CD8-positive, alpha-beta memory T cell (primary cell): ENCODE results near the gene GOLGA3. TPM values are rescaled to one million over a fixed set of nuclear protein-coding genes. Genes with fewer than 3 reads are reported as not detected.
"Not testable (repeated sequence)": the region's sequence is repeated elsewhere in the genome, so short reads cannot be mapped to it uniquely, and the experiment has no call there.

Source experiments
- CTCF ChIA-PET: fragments of 350-600 bp; sonication (Branson Sonifier 250); formaldehyde crosslinking; loops from one replicate; lab custom pipeline; 2021; ENCODE audit warnings: antibody characterized with exemption; lab: Charles Lee
- POLR2A ChIA-PET: fragments of 350-600 bp; sonication (Branson Sonifier 250); formaldehyde crosslinking; loops from one replicate; lab custom pipeline; 2021; ENCODE audit warnings: antibody characterized with exemption; lab: Charles Lee
- DNase-seq, 5 donors: peaks; one replicate each; pipeline versions ENCODE4 v3.0.0 to v3.0.0-alpha.2; 2020 to 2022; ENCODE audit warnings: mixed read lengths in 1 of 5
- H3K27ac ChIP-seq: one replicate; pipeline ENCODE4 v1.7.0; 2013; ENCODE audit warnings: low read depth, mild to moderate bottlenecking, low read length, moderate library complexity
- H3K27me3 ChIP-seq: 2 replicates; pipeline ENCODE4 v1.7.0; 2013; ENCODE audit warnings: low read length, mild to moderate bottlenecking; ENCODE audit not compliant: insufficient read depth, poor library complexity, severe bottlenecking
- H3K36me3 ChIP-seq: 2 replicates; pipeline ENCODE4 v1.7.0; 2013; ENCODE audit warnings: mild to moderate bottlenecking, low read length, moderate library complexity; ENCODE audit not compliant: insufficient read depth
- H3K4me1 ChIP-seq: 2 replicates; pipeline ENCODE4 v1.7.0; 2013; ENCODE audit warnings: mild to moderate bottlenecking, low read length, moderate library complexity; ENCODE audit not compliant: insufficient read depth
- H3K4me3 ChIP-seq: 2 replicates; pipeline ENCODE4 v1.7.0; 2013; ENCODE audit warnings: mild to moderate bottlenecking, low read length
- H3K9me3 ChIP-seq: 2 replicates; pipeline ENCODE4 v1.7.0; 2013; ENCODE audit warnings: mild to moderate bottlenecking, low read length
- H3K27ac Mint-ChIP-seq, 8 donors: one replicate each; pipeline ENCODE4 v1.8.0; 2020 to 2021; ENCODE audit warnings: mixed read lengths in 8 of 8, mild to moderate bottlenecking in 6 of 8, inconsistent platforms in 3 of 8, moderate library complexity in 3 of 8
- H3K27me3 Mint-ChIP-seq, 2 donors: one replicate each; pipeline ENCODE4 v1.8.0; 2020 to 2021; ENCODE audit warnings: mixed read lengths in 2 of 2, mild to moderate bottlenecking in 1 of 2, moderate library complexity in 1 of 2
- H3K36me3 Mint-ChIP-seq, 3 donors: one replicate each; pipeline ENCODE4 v1.8.0; 2020 to 2021; ENCODE audit warnings: mixed read lengths in 3 of 3, inconsistent platforms in 1 of 3, mild to moderate bottlenecking in 1 of 3
- H3K4me1 Mint-ChIP-seq, 3 donors: one replicate each; pipeline ENCODE4 v1.8.0; 2020 to 2021; ENCODE audit warnings: mixed read lengths in 3 of 3, inconsistent platforms in 1 of 3, mild to moderate bottlenecking in 1 of 3
- H3K4me3 Mint-ChIP-seq, 7 donors: one replicate each; pipeline ENCODE4 v1.8.0; 2020 to 2021; ENCODE audit warnings: mixed read lengths in 7 of 7, mild to moderate bottlenecking in 6 of 7, moderate library complexity in 4 of 7, inconsistent platforms in 2 of 7
- H3K9me3 Mint-ChIP-seq, 5 donors: one replicate each; pipeline ENCODE4 v1.8.0; 2020 to 2022; ENCODE audit warnings: mixed read lengths in 5 of 5, mild to moderate bottlenecking in 3 of 5, moderate library complexity in 2 of 5, inconsistent platforms in 1 of 5
- polyA plus RNA-seq: library from polyadenylated mRNA; unstranded; fragments of 300-500 nt; fragmentation: Illumina TruSeq; gene quantifications from one replicate; pipeline ENCODE4 v1.2.3, GENCODE V29; 2021
- total RNA-seq, 2 experiments: library from RNA; stranded (reverse); gene quantifications; one replicate each; pipeline ENCODE4 v1.2.3, GENCODE V29; 2021

The GOLGA3 gene
- total and polyA plus RNA-seq, 3 experiments from 2014 or later: 13.4 to 68.2 (median 63.7) TPM

DNA sequence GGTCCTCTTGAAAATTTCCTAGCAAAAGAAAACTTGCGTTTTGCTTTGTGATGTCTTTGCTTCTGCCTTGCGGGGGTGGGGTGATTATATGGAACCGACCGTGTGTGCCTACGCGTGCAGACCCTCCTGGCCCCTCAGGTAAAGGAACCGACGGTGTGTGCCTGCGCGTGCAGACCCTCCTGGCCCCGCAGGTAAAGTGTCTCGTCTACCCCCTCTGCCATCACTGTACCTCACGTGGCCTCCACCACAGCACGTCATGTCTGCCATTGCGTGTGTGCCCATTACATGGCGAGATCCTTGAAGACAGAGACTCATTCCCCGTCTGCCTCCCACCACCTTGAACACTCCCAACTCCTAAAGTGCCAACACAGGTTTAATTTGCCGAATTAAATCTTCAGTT is 3.6 kb downstream of the GOLGA3 start:
- no peak for DNase-seq
- Mint-ChIP-seq H3K4me1 (peaks cover 40 to 55% (median 47%) of the 10 kb centered on the region in 3 donors), H3K27me3 (peaks cover 0 to 2% of the 10 kb centered on the region in 2 donors), H3K9me3 (no peaks in the 10 kb centered on the region), H3K36me3 (peaks cover 0 to 75% (median 19%) of the 10 kb centered on the region in 3 donors), H3K4me3 (peak overlapping the region in 1 of 7 donors; percentile 45), H3K27ac (peak overlapping the region in 2 of 8 donors; percentile 86 to 99)
- ChIA-PET CTCF (interaction anchor here (0.8 kb wide), 1 partner anchor 61 kb away, joined by 3 read pairs; no protein-coding TSS in a partner anchor), POLR2A (no interaction called here)
- Histone ChIP-seq H3K27ac (no peak overlapping the region), H3K4me3 (no peak overlapping the region), H3K9me3 (no peaks in the 10 kb centered on the region), H3K36me3 (peaks cover 26% of the 10 kb centered on the region), H3K4me1 (peaks cover 26% of the 10 kb centered on the region), H3K27me3 (no peaks in the 10 kb centered on the region)

GRCh38 chr12:132824053-132824452 is 4.6 kb downstream of the GOLGA3 start:
- POLR2A ChIA-PET: no interaction called here
- Mint-ChIP-seq H3K27me3 (peaks cover 0 to 2% of the 10 kb centered on the region in 2 donors), H3K4me3 (peak overlapping the region in 1 of 7 donors; percentile 56), H3K27ac (peak overlapping the region in 2 of 8 donors; percentile 58 to 75), H3K36me3 (peaks cover 0 to 81% (median 20%) of the 10 kb centered on the region in 3 donors), H3K9me3 (no peaks in the 10 kb centered on the region), H3K4me1 (peaks cover 36 to 53% (median 41%) of the 10 kb centered on the region in 3 donors)
- H3K36me3 ChIP-seq: peaks cover 26% of the 10 kb centered on the region
- no peaks in the 10 kb centered on the region for H3K27me3 ChIP-seq
- peaks cover 21% of the 10 kb centered on the region for H3K4me1 ChIP-seq
- no peak overlapping the region for H3K4me3 ChIP-seq
- CTCF ChIA-PET: no interaction called here
- no peak overlapping the region for H3K27ac ChIP-seq
- H3K9me3 ChIP-seq: no peaks in the 10 kb centered on the region
- DNase-seq: no peak

- Histone ChIP-seq H3K4me1 (no peaks in the 10 kb centered on the region), H3K9me3 (no peaks in the 10 kb centered on the region), H3K27ac (no peak overlapping the region), H3K27me3 (no peaks in the 10 kb centered on the region), H3K36me3 (peaks cover 25% of the 10 kb centered on the region), H3K4me3 (no peak overlapping the region)
- peak overlapping the region; percentile 26 to 79 (median 70) for H3K27ac Mint-ChIP-seq
- peak in 1 of 5 donors; percentile 11 for DNase-seq
- CTCF ChIA-PET: no interaction called here
- peaks cover 4 to 72% (median 8%) of the 10 kb centered on the region in 3 donors for H3K36me3 Mint-ChIP-seq
- POLR2A ChIA-PET: no interaction called here
- no peaks in the 10 kb centered on the region for H3K9me3 Mint-ChIP-seq
- H3K4me1 Mint-ChIP-seq: peaks cover 0 to 16% (median 10%) of the 10 kb centered on the region in 3 donors
- no peaks in the 10 kb centered on the region for H3K27me3 Mint-ChIP-seq
- H3K4me3 Mint-ChIP-seq: peak overlapping the region in 1 of 7 donors; percentile 10
These were observed 10.1 kb downstream of the GOLGA3 start for GRCh38 chr12:132818562-132818961.

DNA sequence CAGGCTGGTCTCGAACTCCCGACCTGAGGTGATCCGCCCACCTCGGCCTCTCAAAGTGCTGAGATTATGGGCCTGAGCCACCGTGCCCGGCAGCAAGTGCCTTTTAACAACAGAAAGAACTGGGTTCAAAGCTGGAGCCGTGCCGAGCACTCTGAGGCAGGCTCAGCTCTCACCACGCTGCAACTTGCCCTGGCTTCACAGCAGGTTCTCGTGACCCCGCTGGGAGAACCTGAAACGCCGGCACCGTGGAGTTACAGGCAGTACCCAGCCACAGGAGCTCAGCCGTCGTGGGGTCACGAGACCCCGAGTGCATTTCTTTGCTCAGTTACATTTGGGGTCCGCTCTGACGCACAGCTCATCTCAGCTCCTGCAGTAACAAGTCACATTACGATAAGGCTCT is 14.4 kb downstream of the GOLGA3 start:
- Mint-ChIP-seq H3K4me3 (no peak overlapping the region), H3K36me3 (peaks cover 4 to 74% (median 11%) of the 10 kb centered on the region in 3 donors), H3K4me1 (peaks cover 11 to 28% (median 17%) of the 10 kb centered on the region in 3 donors), H3K9me3 (no peaks in the 10 kb centered on the region), H3K27ac (peak overlapping the region in 1 of 8 donors; percentile 50), H3K27me3 (no peaks in the 10 kb centered on the region)
- Histone ChIP-seq H3K4me1 (no peaks in the 10 kb centered on the region), H3K27ac (no peak overlapping the region), H3K4me3 (no peak overlapping the region), H3K27me3 (no peaks in the 10 kb centered on the region), H3K9me3 (no peaks in the 10 kb centered on the region), H3K36me3 (peaks cover 34% of the 10 kb centered on the region)
- POLR2A ChIA-PET: no interaction called here
- CTCF ChIA-PET: interaction anchor here (1.2 kb wide), 1 partner anchor 90 kb away, joined by 3 read pairs; no protein-coding TSS in a partner anchor
- no peak for DNase-seq

DNA sequence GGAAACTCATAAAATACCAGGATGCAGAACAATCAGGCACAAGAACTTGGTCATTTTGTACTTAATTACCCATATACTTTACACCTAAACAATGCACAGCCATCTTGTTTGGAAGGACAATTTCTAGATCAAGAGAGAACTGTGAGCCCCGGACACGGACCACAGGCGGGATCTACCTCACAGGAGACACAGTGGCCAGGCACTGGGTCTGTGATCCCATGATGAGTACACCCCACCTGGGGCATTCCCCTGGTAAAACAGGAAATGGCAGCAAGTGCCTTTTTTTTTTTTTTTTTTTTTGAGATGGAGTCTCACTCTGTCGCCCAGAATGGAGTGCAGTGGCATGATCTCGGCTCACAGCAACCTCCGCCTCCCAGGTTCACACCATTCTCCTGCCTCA is 15.2 kb downstream of the GOLGA3 start:
- H3K36me3 ChIP-seq: peaks cover 34% of the 10 kb centered on the region

DNA sequence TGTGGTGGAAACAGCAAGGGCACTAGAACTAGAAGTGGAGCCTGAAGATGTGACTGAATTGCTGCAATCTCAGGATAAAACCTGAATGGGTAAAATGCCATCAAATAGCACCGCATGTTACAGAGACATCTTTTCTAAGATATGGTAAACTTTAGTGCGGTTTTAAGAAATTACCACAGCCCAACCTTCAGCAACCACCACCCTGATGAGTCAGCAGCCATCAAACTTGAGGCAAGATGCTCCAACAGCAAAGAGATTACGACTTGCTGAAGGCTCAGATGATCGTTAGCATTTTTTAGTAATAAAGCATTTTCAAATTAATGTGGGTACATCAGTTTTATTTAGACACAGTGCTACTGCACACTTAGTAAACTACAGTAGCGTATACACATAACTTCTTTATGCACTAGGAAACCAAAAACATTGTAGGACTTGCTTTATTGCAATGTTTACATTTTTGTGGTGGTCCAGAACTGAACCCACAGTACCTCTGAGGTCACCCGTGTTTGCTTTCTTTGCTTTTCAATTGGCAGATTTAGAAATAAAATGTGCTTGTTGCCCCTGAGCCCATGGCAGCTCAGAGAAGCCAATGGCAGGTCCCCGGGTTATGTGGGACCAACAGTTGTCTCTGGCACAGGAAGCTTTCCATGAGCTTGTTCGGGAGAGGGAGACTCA is 15.9 kb downstream of the GOLGA3 start:
- Mint-ChIP-seq H3K27ac (peak overlapping the region in 7 of 8 donors; percentile 36 to 76 (median 62)), H3K4me3 (peak overlapping the region in 1 of 7 donors; percentile 24), H3K9me3 (no peaks in the 10 kb centered on the region), H3K4me1 (peaks cover 7 to 19% (median 11%) of the 10 kb centered on the region in 3 donors), H3K27me3 (no peaks in the 10 kb centered on the region), H3K36me3 (peaks cover 4 to 74% (median 14%) of the 10 kb centered on the region in 3 donors)
- peaks cover 40% of the 10 kb centered on the region for H3K36me3 ChIP-seq
- ChIA-PET POLR2A (no interaction called here), CTCF (interaction anchor here (1.5 kb wide), 1 partner anchor 92 kb away, joined by 3 read pairs; no protein-coding TSS in a partner anchor)
- H3K27ac ChIP-seq: no peak overlapping the region
- H3K4me3 ChIP-seq: no peak overlapping the region
- H3K9me3 ChIP-seq: no peaks in the 10 kb centered on the region
- peak in 3 of 5 donors; percentile 21 to 63 (median 26) for DNase-seq
- H3K27me3 ChIP-seq: no peaks in the 10 kb centered on the region
- no peaks in the 10 kb centered on the region for H3K4me1 ChIP-seq

More for the DNA sequence above, 15.2 kb downstream of the GOLGA3 start:
- peaks cover 11 to 25% (median 12%) of the 10 kb centered on the region in 3 donors for H3K4me1 Mint-ChIP-seq
- H3K27ac Mint-ChIP-seq: peak overlapping the region in 3 of 8 donors; percentile 39 to 76 (median 48)
- no peak for DNase-seq
- no peaks in the 10 kb centered on the region for H3K27me3 ChIP-seq
- no peaks in the 10 kb centered on the region for H3K9me3 Mint-ChIP-seq
- H3K27me3 Mint-ChIP-seq: no peaks in the 10 kb centered on the region
- H3K9me3 ChIP-seq: no peaks in the 10 kb centered on the region
- ChIA-PET CTCF (no interaction called here), POLR2A (no interaction called here)
- H3K27ac ChIP-seq: no peak overlapping the region
- H3K4me1 ChIP-seq: no peaks in the 10 kb centered on the region
- no peak overlapping the region for H3K4me3 Mint-ChIP-seq
- no peak overlapping the region for H3K4me3 ChIP-seq
- peaks cover 4 to 73% (median 14%) of the 10 kb centered on the region in 3 donors for H3K36me3 Mint-ChIP-seq

DNA sequence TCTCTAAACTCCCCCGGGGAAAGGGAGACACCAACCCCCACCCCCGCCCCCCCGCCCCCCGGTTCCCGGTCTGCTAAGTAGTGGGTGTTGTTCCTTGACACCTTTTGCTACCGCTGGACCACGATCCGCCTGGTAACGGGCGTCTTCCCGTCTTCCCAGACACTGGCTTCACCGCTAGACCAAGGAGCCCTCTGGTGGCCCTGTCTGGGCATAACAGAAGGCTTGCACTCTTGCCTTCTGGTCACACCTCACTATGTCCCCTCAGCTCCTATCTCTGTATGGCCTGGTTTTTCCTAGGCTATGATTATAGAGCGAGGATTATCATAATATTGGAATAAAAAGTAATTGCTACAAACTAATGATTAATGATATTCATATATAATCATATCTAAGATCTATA is 19.3 kb downstream of the GOLGA3 start:
- Mint-ChIP-seq H3K36me3 (peaks cover 6 to 75% (median 24%) of the 10 kb centered on the region in 3 donors), H3K4me1 (peaks cover 13 to 24% (median 20%) of the 10 kb centered on the region in 3 donors)
- H3K27ac ChIP-seq, H3K4me3 ChIP-seq, DNase-seq, H3K9me3 ChIP-seq, H3K27ac Mint-ChIP-seq, H3K4me3 Mint-ChIP-seq, H3K27me3 ChIP-seq, H3K9me3 Mint-ChIP-seq, POLR2A ChIA-PET, H3K4me1 ChIP-seq, H3K27me3 Mint-ChIP-seq: not testable (repeated sequence)
- CTCF ChIA-PET: interaction anchor here (1.1 kb wide), 1 partner anchor 20 kb away, joined by 3 read pairs; the partner anchor contains the start of gene GOLGA3
- peaks cover 46% of the 10 kb centered on the region for H3K36me3 ChIP-seq
